HT-29 (cell line): ENCODE data around the gene HMG20A. TPM values are rescaled to one million over a fixed set of nuclear protein-coding genes. Genes with fewer than 3 reads are reported as not detected.
A peak's percentile ranks its signal among the peaks of the same experiment; 100 is the strongest.

ENCODE experiments used
- DNase-seq: peaks from one replicate; pipeline ENCODE4 v3.0.0-alpha.2; 2015; ENCODE audit warnings: low spot score
- total RNA-seq: library from RNA; depleted of rRNA; stranded (reverse); fragments of >200 nt; shearing (Covaris generic); gene quantifications from 2 replicates; pipeline ENCODE4 v1.2.3, GENCODE V29; 2014

HMG20A gene
- total RNA-seq, 1 experiment from 2014 or later = 22.4 TPM

GRCh38 chr15:77517579-77517978 is 96.9 kb downstream of the HMG20A start:
- no peak for DNase-seq

DNA sequence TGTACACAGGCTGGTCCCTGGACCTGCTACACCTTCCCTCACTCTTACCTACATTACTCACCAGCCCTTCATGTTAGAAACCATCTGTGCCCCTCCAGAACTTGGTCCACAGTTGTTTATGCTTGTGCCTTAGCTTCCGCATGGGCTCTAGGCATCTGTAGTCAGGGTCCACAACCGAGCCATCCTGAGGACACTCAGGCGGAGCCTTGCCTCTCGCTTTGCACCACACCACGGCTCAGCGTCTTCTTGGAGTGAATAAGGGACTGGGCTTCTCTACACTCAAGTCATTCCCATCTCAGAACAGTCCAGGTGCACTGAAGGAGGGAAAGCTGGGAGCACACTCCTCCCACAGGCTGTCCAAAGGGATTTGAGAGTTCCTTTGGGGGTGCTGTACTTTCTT is 97.8 kb downstream of the HMG20A start:
- DNase-seq = no peak

GRCh38 chr15:77519540-77519939 is 98.9 kb downstream of the HMG20A start:
- DNase-seq = no peak

DNA sequence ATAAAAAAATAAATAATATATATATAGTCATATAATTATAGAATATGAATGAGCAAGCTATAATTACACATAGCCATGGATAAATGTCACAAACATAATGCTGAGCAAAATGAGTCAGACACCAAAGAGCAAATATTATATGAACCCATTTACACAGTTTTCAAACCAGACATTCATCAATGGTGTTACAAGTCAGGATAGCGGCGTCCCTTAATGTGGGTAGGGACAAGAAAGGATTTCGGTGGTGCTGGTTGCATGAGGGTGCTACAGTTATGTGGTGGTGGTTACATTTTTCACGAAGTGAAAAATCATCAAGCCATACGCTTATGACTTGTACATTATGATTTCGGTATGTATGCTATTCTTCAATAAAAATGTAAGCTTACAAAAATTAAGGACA is 100.5 kb downstream of the HMG20A start:
- DNase-seq = no peak

- no peak for DNase-seq
These were observed 104.7 kb downstream of the HMG20A start for GRCh38 chr15:77525400-77525811.

- no peak for DNase-seq
These were observed 105.4 kb downstream of the HMG20A start for GRCh38 chr15:77525907-77526594.

DNA sequence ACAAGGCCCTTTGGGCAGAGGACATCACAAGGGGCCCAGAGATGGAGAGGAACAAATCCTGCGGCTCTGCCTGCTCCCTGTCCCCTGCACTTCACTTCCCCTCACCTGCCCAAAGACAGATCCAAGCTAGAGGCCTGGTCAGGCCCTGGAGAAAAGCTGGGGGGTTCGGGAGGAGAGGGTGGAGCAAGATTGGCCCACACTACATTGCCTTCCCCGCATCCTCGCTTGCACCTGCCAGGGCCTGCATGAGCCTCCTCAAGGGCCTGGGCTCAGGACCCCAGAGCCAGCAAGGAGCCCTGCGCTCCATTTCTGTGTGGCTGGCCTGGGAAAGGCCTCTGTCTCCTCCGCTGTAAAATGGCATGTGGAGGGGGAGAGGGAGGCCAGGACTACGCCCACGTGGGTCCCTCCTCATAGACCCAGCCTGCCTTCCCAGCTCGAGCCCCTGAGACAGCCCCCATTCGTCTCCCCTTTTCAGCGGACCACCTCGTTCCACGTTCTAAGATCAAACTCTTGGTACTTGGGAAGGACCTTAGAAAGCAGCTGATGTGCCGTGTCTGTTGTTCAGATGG is 106.0 kb downstream of the HMG20A start:
- no peak for DNase-seq

GRCh38 chr15:77527164-77527778 is 106.6 kb downstream of the HMG20A start:
- DNase-seq = peak; percentile 40

DNA sequence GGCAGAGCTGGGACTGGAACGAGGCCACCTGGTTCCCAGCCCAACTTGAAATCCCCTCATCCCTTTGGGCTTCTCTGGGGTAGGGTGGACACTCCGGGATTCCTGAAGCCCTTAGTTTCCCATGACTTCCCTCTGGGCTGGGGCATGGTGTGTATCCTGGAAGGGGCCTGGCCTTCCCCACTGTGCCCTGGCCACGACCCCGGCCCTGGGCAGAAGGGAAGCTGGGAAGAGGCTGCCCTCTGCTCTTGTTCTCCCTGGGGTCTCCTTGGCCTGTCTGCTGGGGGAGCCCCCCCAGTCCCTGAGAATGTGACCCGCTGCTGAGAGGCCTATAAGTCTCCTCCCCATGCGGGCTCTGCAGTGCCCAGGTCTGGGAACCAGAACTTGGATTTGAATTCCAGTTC is 107.1 kb downstream of the HMG20A start:
- no peak for DNase-seq

- DNase-seq = no peak
These were observed 107.7 kb downstream of the HMG20A start for GRCh38 chr15:77528290-77528967.

DNA sequence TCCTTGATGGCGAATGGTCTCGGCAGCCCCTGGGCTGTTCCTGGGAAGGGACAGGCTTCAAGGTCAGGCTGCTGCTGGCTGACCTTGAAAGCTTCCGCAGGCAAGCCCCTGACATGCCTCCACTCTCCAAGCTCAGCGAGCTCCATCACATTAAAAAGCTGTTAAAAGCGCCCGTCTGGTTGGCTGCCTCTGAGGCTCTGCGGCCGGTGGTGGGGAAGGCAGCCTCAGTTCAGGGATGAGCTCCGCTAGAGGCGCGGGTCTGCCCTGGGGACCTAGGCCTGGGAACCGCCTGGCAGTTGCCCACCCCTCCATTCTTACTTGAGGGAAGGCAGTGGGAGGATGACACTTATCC is 108.3 kb downstream of the HMG20A start:
- no peak for DNase-seq

DNA sequence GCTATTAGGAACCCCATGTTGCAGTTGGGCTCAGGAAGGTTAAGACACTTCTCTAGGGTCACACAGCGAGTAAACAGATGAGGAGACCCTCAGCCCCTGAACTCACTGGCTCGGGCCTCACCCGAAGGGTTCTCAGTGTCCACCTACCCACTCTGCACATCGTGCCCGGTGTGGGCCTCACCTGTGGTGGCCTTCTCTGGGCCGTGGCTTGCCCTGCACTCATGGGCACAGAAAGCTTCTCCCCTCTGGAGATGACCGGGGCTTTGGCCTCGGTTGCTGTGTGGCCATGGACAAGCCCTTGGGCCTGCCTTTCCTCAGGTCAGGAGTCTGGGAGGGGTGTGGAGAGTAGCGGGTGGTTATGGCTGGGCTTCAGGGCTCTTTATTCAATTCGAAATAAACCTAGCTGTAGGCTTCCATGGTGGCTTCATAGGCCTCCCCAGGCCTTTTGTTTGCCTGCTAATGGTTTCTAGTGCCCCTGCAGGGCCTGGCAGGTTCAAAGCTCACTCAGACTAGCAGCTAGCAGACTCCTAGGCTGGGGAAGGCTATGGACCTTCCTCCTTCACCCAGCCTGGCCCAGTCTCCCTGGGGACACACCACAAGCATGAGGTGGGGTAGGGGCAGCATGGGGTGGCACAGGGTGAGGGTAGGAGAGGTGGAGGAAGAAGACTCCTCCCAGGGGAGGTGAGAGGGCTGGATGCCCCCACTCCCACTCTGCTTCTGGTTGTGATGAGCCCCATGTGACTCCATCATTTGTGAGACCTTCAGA is 108.9 kb downstream of the HMG20A start:
- no peak for DNase-seq

- DNase-seq = no peak
These were observed 109.9 kb downstream of the HMG20A start for GRCh38 chr15:77530576-77530975.

GRCh38 chr15:77531191-77532000 is 110.7 kb downstream of the HMG20A start:
- no peak for DNase-seq

DNA sequence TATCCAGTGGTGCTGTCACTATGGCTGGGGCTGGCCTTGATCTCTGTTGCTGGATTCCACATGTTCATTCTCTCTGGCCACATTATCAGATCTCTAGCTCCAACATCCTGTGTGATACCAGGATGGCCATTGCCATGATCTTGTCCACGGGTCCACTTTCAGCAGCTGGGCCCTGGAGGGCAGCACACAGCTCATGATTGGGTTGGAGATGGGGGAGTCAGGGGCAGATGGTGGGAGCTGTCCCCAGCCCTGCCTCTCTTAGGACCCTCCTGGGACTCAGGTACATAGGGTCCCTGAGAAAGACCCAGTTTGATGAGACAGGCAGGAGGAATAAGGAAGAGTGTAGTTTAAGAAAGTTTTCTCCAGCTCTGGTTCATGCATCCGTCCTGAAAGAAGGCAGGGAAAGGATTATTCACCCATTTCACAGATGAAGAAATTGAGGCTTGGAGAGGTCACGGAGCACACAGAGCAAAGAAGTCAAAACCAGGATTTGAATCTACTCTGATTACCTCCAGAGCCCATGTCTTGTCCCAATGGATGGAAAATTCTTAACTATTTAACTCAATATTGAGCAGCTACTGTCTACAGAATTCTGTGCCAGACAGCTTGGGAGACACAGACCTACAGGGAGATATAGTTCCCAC is 111.5 kb downstream of the HMG20A start:
- DNase-seq = no peak

GRCh38 chr15:77532846-77533245 is 112.2 kb downstream of the HMG20A start:
- no peak for DNase-seq

DNA sequence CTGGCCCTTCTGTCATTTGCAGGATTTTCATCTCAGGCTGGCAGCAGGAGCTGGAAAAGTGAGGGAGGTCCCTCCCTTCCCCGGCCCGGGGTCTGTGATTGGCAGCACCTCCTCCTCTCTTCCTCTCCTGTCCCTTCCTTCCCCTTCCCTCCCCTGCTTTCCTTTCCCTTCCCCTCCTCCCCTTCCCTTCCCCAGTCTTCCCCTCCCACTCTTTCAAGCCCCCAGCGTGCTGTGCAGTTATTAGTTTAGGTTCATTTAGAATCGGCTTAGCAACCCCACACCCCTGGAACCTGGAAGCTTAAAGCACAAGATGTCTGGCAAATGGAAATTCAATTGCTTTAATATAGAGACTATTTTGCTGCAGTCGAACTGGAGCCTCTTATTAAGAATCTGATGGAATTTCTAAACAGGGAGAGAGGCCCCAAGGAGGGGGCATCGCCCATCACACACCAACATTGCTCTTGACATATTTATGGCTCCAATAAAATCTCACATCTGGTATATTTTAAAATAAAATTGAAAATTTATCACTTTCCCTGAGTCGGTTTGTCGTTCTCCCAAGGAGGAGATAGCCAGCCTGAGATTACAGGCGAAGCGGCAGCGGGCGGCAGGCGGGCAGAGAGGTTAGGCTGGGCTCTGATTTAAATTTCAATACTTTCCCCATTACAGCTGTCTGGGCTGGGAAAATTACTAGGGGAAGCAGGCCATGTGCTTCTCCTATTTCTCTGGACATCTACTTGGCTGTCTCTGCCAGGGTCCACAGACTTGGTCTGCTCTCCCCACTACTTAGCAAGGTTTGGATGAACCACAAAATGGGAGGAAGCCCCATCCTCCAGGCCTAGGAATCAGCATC is 113.1 kb downstream of the HMG20A start:
- DNase-seq = no peak
